MM.1S (cell line): ENCODE results near the gene KCNK10.

Source experiments
- DNase-seq: peaks from one replicate; pipeline ENCODE4 v3.0.0-alpha.2; 2015
- H2AFZ ChIP-seq: fragments of 300-600 bp; sonication (generic); 2 replicates; pipeline ENCODE4 v1.6.0; 2016; ENCODE audit warnings: antibody characterized with exemption, low read length
- H3F3A ChIP-seq: fragments of 300-600 bp; sonication (generic); 2 replicates; pipeline ENCODE4 v1.6.1; 2016; ENCODE audit warnings: mild to moderate bottlenecking, antibody characterized with exemption, low read length, moderate library complexity, mixed read lengths; ENCODE audit not compliant: insufficient read depth
- H3K27ac ChIP-seq: fragments of 300-600 bp; sonication (generic); 2 replicates; pipeline ENCODE4 v1.5.1; 2016; ENCODE audit warnings: mild to moderate bottlenecking, low read length
- H3K27me3 ChIP-seq: fragments of 300-600 bp; sonication (generic); replicated peaks from 2 replicates; pipeline ENCODE4 v1.6.0; 2016; ENCODE audit warnings: low read length; ENCODE audit not compliant: insufficient read depth
- H3K36me3 ChIP-seq: fragments of 300-600 bp; sonication (generic); replicated peaks from 2 replicates; pipeline ENCODE4 v1.6.1; 2016; ENCODE audit warnings: mild to moderate bottlenecking, low read length, mixed read lengths; ENCODE audit not compliant: insufficient read depth
- H3K4me1 ChIP-seq: fragments of 300-600 bp; sonication (generic); 2 replicates; pipeline ENCODE4 v1.6.1; 2016; ENCODE audit warnings: low read length, mixed read lengths
- H3K4me2 ChIP-seq: fragments of 300-600 bp; sonication (generic); 2 replicates; pipeline ENCODE4 v1.6.0; 2016; ENCODE audit warnings: low read depth, low read length
- H3K4me3 ChIP-seq: fragments of 300-600 bp; sonication (generic); 2 replicates; pipeline ENCODE4 v1.5.1; 2016; ENCODE audit warnings: low read length, mixed read lengths
- H3K79me2 ChIP-seq: fragments of 300-600 bp; sonication (generic); 2 replicates; pipeline ENCODE4 v1.6.1; 2016; ENCODE audit warnings: mixed run types, low read length, mixed read lengths
- H3K9ac ChIP-seq: fragments of 300-600 bp; sonication (generic); 2 replicates; pipeline ENCODE4 v1.6.1; 2016; ENCODE audit warnings: low read length, mixed read lengths
- H3K9me2 ChIP-seq: fragments of 300-600 bp; sonication (generic); replicated peaks from 2 replicates; pipeline ENCODE4 v1.6.1; 2016; ENCODE audit warnings: mild to moderate bottlenecking, low read length, mixed read lengths; ENCODE audit not compliant: insufficient read depth
- H3K9me3 ChIP-seq: fragments of 300-600 bp; sonication (generic); replicated peaks from 2 replicates; pipeline ENCODE4 v1.6.1; 2016; ENCODE audit warnings: mild to moderate bottlenecking, low read length, mixed read lengths; ENCODE audit not compliant: insufficient read depth
- H4K20me1 ChIP-seq: fragments of 300-600 bp; sonication (generic); 2 replicates; pipeline ENCODE4 v1.6.1; 2016; ENCODE audit warnings: mild to moderate bottlenecking, low read length, moderate library complexity, mixed read lengths; ENCODE audit not compliant: insufficient read depth
- EZH2 ChIP-seq: fragments of 300-600 bp; sonication (generic); optimal IDR thresholded peaks from 2 replicates; pipeline ENCODE3; 2017; ENCODE audit warnings: low read depth, mild to moderate bottlenecking, antibody characterized with exemption, low read length, mixed read lengths
- EZH2phosphoT487 ChIP-seq: fragments of 300-600 bp; sonication (generic); IDR thresholded peaks from 2 replicates; pipeline ENCODE4 v1.6.1; 2018; ENCODE audit warnings: antibody characterized with exemption, low read length
- TF ChIP-seq, protein P1 (sequence below): fragments of 300-600 bp; sonication (generic); IDR thresholded peaks from 2 replicates; pipeline ENCODE4 v1.5.1; 2016; ENCODE audit warnings: antibody characterized with exemption, low read length, mixed read lengths

The KCNK10 gene

DNA sequence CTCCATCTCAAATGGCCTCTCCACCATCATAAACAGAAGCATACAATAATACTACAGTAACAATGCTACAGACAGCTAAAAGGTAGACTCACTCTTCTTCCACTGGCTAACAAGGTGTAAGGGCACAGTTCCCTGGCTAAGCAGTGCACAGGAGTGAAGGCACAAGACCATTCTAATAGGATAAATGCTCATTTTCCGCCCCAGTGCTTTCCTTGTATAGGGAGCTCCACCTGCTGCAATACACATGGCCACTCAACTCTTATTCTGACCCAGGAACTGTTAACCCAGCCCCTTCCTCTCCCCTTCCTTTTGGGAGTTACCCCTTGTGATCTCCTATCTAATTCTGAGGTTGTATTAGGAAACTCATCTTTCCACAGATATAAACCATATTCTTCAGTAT lies 124.6 kb downstream of the KCNK10 start:
- H3K4me2 ChIP-seq: no peak overlapping the region
- H3K9ac ChIP-seq: no peak overlapping the region
- no peak overlapping the region for H3K27ac ChIP-seq
- TF ChIP-seq EZH2phosphoT487 (no peak), EZH2 (no peak)
- TF ChIP-seq, protein P1, sequence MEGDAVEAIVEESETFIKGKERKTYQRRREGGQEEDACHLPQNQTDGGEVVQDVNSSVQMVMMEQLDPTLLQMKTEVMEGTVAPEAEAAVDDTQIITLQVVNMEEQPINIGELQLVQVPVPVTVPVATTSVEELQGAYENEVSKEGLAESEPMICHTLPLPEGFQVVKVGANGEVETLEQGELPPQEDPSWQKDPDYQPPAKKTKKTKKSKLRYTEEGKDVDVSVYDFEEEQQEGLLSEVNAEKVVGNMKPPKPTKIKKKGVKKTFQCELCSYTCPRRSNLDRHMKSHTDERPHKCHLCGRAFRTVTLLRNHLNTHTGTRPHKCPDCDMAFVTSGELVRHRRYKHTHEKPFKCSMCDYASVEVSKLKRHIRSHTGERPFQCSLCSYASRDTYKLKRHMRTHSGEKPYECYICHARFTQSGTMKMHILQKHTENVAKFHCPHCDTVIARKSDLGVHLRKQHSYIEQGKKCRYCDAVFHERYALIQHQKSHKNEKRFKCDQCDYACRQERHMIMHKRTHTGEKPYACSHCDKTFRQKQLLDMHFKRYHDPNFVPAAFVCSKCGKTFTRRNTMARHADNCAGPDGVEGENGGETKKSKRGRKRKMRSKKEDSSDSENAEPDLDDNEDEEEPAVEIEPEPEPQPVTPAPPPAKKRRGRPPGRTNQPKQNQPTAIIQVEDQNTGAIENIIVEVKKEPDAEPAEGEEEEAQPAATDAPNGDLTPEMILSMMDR: no peak
- DNase-seq: no peak
- no peak overlapping the region for H3K4me3 ChIP-seq
- no peak overlapping the region for H2AFZ ChIP-seq
- no peaks in the 10 kb centered on the region for H4K20me1 ChIP-seq
- H3K9me2 ChIP-seq: no peaks in the 10 kb centered on the region
- H3K9me3 ChIP-seq: no peaks in the 10 kb centered on the region
- no peaks in the 10 kb centered on the region for H3K79me2 ChIP-seq
- no peaks in the 10 kb centered on the region for H3K36me3 ChIP-seq
- no peaks in the 10 kb centered on the region for H3K4me1 ChIP-seq
- H3F3A ChIP-seq: no peaks in the 10 kb centered on the region
- no peaks in the 10 kb centered on the region for H3K27me3 ChIP-seq

DNA sequence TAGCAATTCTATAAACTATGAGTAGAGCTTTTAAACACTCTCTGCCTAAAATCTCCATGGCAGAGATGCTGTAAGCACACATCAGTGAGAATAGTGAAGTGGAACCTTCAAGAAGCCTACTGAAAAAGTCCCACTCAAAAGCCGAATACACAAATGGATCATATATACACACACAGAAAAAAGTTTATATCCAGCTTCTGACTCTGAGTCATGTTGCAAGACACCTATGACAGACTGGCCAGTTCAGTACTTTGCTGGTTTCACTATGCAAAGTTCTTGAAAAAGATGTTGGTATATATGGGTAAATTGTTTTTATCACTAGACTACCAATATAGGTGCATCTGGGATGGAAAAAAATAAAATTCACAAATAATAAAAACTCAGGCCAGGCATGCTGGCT lies 126.1 kb downstream of the KCNK10 start:
- H3K9me2 ChIP-seq: no peaks in the 10 kb centered on the region
- no peak for TF ChIP-seq EZH2phosphoT487
- TF ChIP-seq EZH2: no peak
- TF ChIP-seq, protein P1: no peak

DNA sequence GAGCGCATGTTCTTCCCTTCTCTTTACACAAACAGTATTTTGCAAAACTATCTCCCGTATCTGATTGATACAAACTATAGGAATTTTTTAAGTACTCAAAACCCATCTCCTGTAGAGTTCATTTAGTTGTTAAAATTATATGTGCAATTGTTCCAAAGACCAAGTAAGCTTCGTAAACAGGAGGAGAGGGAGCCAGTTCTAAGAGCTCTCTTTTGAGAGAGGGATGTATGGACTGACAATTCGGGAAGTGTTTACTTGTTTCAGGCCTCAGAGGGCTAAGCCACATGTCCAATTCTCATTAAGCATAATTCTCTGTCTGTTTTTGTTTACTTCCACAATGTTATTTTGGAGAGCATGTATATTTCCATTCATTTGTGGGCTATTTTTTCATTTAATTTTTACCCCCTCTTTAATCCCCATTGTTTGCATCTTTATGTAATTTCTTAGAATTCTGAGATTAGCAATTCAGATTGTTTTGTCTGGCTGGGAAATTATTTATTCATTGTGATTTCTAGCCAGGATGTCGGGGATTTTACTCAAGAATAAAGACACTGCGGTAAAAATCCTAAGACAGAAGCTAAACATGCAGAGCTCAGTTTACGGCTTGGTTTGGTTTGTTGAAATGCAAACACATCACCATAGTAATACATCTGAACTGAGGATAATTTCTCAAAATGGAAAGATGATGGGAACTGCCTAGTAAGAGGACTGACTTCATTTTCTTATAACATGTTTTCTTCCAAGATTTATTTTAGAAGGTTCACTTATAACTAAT lies 126.8 kb downstream of the KCNK10 start:
- DNase-seq: no peak
- TF ChIP-seq EZH2phosphoT487 (no peak), EZH2 (no peak)
- TF ChIP-seq, protein P1: no peak
- Histone ChIP-seq H3K4me2 (no peak overlapping the region), H3K9ac (no peak overlapping the region), H3F3A (no peaks in the 10 kb centered on the region), H2AFZ (no peak overlapping the region), H3K36me3 (no peaks in the 10 kb centered on the region), H3K27me3 (no peaks in the 10 kb centered on the region), H3K4me1 (no peaks in the 10 kb centered on the region), H3K9me3 (no peaks in the 10 kb centered on the region), H3K4me3 (no peak overlapping the region), H4K20me1 (no peaks in the 10 kb centered on the region), H3K9me2 (no peaks in the 10 kb centered on the region), H3K79me2 (no peaks in the 10 kb centered on the region), H3K27ac (no peak overlapping the region)

More for the DNA sequence above, 126.1 kb downstream of the KCNK10 start:
- no peak overlapping the region for H2AFZ ChIP-seq
- no peak overlapping the region for H3K9ac ChIP-seq
- no peak overlapping the region for H3K4me2 ChIP-seq
- H3K4me3 ChIP-seq: no peak overlapping the region
- no peak overlapping the region for H3K27ac ChIP-seq
- H3K4me1 ChIP-seq: no peaks in the 10 kb centered on the region
- no peaks in the 10 kb centered on the region for H3F3A ChIP-seq
- H3K27me3 ChIP-seq: no peaks in the 10 kb centered on the region
- H3K36me3 ChIP-seq: no peaks in the 10 kb centered on the region
- H4K20me1 ChIP-seq: no peaks in the 10 kb centered on the region
- no peak for DNase-seq
- no peaks in the 10 kb centered on the region for H3K79me2 ChIP-seq
- no peaks in the 10 kb centered on the region for H3K9me3 ChIP-seq
